VCaP (cell line): ENCODE results near the gene IL1RN.

Experiments used
- H3K27ac ChIP-seq: fragments of 450-650 bp; 2 replicates; pipeline ENCODE4 v1.5.1; 2017
- CTCF ChIP-seq: fragments of 450-650 bp; conservative IDR thresholded peaks from 2 replicates; pipeline ENCODE4 v1.5.1; 2017; ENCODE audit warnings: mild to moderate bottlenecking, moderate library complexity

IL1RN gene

GRCh38 chr2:113171334-113172075, 44.1 kb downstream of the IL1RN start:
- TF ChIP-seq CTCF = no peak
- H3K27ac ChIP-seq = no peak overlapping the region

- TF ChIP-seq CTCF = no peak
Observed at GRCh38 chr2:113172721-113173541, 45.5 kb downstream of the IL1RN start.

DNA sequence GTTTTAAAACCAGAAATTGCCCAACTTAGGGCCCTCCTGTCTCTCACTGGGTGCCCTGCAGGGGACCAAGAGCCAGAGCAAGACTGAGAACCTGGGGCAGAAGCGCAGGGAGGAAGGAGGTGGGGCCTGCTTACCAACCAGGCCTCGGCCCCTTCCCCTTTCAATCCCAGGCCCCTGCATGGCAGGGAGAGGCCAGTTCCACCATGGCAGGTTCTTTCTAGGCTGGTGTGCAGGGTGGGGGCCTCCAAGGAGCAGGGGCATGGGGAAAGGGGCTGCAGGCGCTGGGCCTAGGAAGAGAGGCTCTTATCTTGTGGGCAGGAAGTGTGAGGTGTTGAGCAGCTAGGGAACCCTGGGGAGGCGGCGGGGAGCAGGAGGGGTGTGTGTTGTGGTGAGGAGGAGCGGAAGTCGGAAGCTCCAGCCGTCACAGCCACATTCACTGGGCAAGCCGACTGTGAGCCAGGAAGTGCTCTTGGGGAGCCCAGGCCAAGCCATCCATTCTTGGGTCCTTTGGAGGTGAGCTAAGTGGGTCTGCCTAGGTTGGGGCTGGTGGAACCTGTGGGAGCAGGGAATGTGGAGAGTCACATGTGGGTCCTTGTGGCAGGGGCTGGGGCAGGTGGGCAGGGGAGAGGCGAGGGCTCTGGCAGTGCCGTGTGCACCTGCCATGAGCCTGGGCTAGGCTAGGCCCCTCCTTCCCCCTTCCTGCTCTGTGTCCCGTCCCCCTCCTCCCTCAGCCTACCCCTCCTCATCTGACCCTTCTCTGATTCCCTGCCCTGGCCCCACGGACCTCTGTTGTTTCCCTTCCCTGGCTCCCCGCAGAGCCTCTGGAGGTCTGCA, 46.4 kb downstream of the IL1RN start, which contains the start of gene PSD4:
TSS of gene PSD4 (plus strand) at position 430 of the 834 bp plus-strand sequence. CDS start 8,486 bp downstream, outside the sequence.
- no peak within 1 kb of the TSS for H3K27ac ChIP-seq
- no peak for TF ChIP-seq CTCF

More at GRCh38 chr2:113172721-113173541, 45.5 kb downstream of the IL1RN start:
- no peak overlapping the region for H3K27ac ChIP-seq

DNA sequence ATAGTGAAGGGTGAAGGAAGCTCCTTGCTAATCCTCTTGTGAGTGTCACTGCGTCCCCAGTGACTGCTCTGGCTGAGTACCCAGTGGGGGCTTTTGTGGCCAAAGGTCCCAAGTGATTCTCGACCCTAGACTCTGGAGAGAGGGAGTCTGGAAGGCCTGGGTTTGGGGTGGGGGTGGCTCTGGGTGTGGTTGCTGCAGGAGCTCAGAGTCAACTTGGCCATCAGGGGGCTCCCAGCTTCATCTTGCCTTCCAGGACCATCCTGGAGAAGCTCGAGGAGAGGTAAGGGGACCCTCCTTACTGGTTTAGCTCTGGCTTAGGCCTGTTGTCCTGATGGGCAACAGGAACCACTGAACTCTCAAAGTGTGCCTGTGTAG, 47.0 kb downstream of the IL1RN start:
- no peak overlapping the region for H3K27ac ChIP-seq
- TF ChIP-seq CTCF = no peak

GRCh38 chr2:113175042-113175628, 47.7 kb downstream of the IL1RN start:
- no peak overlapping the region for H3K27ac ChIP-seq
- no peak for TF ChIP-seq CTCF

DNA sequence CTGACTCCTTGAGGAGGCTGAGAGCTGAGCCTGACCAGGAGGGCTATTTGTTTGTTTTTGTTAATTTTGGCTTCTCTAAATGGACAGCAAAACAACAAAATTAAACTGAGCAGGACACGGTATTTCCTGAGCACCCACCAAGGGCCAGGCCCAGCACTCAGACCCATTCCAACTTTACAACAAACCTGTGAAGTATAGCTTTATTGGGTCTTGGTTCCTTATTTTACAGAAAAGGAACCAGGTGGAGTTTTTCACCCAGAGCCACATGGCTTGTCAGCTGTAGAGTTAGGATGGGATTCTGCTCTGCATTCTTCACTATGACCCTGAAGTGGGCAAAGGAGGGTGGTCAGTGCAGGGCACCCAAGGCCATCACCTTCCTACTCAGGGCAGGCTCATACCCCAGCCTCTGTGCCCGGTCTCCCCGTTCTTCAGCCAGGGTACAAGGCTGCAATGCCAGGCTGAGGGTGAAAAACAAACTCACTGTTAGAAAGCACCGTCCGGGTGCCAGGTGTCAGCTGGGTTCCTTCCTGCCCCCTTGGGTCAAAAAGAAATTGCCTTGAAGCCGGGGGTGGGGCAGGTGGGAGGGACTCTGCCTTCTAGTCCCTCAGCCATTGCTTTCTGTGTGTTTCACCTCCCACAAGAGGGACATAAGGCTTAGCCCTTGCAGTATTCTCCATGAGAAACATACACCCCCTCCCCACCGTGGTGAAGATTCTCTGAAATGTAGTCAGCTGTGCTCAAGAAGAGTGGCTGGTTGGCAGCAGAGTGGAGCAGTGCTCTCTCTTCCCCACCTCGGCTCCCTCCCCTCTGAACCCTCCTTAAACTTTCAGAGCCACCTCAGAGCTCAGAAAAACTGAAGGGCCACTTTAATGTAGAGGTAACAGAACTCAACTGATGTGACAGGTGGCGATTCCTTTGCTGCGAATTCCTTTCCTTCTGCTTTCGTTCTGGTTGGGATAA, 48.6 kb downstream of the IL1RN start:
- TF ChIP-seq CTCF = no peak
- no peak overlapping the region for H3K27ac ChIP-seq
